ENCODE data around the gene HBD. TPM values are rescaled to one million over a fixed set of nuclear protein-coding genes. Genes with fewer than 3 reads are reported as not detected.

The HBD gene
- polyA plus RNA-seq, 1 of the 3 experiments (the other 2 are of a cell fraction) = not detected

- TF ChIP-seq PBX3 (IDR thresholded peaks at IDR 0.05) (no peak), FOXM1 (IDR thresholded peaks at IDR 0.05; ENCODE audit: low read depth) (no peak), RXRA (IDR thresholded peaks at IDR 0.05; ENCODE audit: borderline replicate concordance, low read depth) (no peak), TEAD4 (IDR thresholded peaks at IDR 0.05; ENCODE audit: borderline replicate concordance, insufficient read depth) (no peak), TAF1 (IDR thresholded peaks at IDR 0.05; ENCODE audit: borderline replicate concordance, low read depth, low read length) (no peak), GATA2 (CRISPR knock-in tag; IDR thresholded peaks at IDR 0.05) (no peak)
- TF ChIP-seq, protein P1, sequence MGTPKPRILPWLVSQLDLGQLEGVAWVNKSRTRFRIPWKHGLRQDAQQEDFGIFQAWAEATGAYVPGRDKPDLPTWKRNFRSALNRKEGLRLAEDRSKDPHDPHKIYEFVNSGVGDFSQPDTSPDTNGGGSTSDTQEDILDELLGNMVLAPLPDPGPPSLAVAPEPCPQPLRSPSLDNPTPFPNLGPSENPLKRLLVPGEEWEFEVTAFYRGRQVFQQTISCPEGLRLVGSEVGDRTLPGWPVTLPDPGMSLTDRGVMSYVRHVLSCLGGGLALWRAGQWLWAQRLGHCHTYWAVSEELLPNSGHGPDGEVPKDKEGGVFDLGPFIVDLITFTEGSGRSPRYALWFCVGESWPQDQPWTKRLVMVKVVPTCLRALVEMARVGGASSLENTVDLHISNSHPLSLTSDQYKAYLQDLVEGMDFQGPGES (IDR thresholded peaks at IDR 0.05; ENCODE audit: low read depth, low read length) = no peak
- no peaks in the 10 kb centered on the region for H3F3A ChIP-seq (replicated peaks; ENCODE audit: insufficient read depth)
- H3K9me2 ChIP-seq = no peaks in the 10 kb centered on the region
- no peaks in the 10 kb centered on the region for H3K79me2 ChIP-seq (ENCODE audit: insufficient read depth)
- H3K9ac ChIP-seq = no peak overlapping the region
- H3K4me1 ChIP-seq (ENCODE audit: control insufficient read depth in 1 of 2, insufficient read depth in 2 of 2, low read depth in 1 of 2, low read length in 1 of 2) = no peaks in the 10 kb centered on the region
- no peak overlapping the region for H2AFZ ChIP-seq (ENCODE audit: low read depth)
- no peak overlapping the region for H3K4me3 ChIP-seq (ENCODE audit: low read depth in 2 of 2, low read length in 1 of 2)
- H4K20me1 ChIP-seq (ENCODE audit: insufficient read depth) = no peaks in the 10 kb centered on the region
- H3K36me3 ChIP-seq (replicated peaks in 1 of 2; ENCODE audit: control insufficient read depth in 1 of 2, insufficient read depth in 2 of 2, low read length in 1 of 2) = no peaks in the 10 kb centered on the region
- DNase-seq = no peak
- H3K9me3 ChIP-seq = no peaks in the 10 kb centered on the region
- no peak overlapping the region for H3K4me2 ChIP-seq
- no peak overlapping the region for H3K27ac ChIP-seq (ENCODE audit: low read depth in 2 of 2, low read length in 1 of 2)
- CTCF ChIA-PET = no interaction called here
- no peaks in the 10 kb centered on the region for H3K27me3 ChIP-seq (ENCODE audit: insufficient read depth)
- POLR2A ChIA-PET = no interaction called here
Measured at GRCh38 chr11:5281596-5281995, 47.3 kb upstream of the HBD start.

DNA sequence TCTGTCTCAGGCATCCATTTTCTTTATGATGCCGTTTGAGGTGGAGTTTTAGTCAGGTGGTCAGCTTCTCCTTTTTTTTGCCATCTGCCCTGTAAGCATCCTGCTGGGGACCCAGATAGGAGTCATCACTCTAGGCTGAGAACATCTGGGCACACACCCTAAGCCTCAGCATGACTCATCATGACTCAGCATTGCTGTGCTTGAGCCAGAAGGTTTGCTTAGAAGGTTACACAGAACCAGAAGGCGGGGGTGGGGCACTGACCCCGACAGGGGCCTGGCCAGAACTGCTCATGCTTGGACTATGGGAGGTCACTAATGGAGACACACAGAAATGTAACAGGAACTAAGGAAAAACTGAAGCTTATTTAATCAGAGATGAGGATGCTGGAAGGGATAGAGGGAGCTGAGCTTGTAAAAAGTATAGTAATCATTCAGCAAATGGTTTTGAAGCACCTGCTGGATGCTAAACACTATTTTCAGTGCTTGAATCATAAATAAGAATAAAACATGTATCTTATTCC is 46.4 kb upstream of the HBD start:
- WGBS (ENCODE audit: low lambda C conversion rate) = 0% methylated on average over 3 of the region's 3 CpGs
- CTCF ChIA-PET = no interaction called here
- TF ChIP-seq MEF2A (IDR thresholded peaks at IDR 0.05; ENCODE audit: borderline replicate concordance, low read depth) (no peak), FOXJ3 (CRISPR knock-in tag; IDR thresholded peaks at IDR 0.05) (no peak), TCF12 (IDR thresholded peaks at IDR 0.05) (peak; percentile 77), RXRA (IDR thresholded peaks at IDR 0.05; ENCODE audit: borderline replicate concordance, low read depth) (no peak), REST (IDR thresholded peaks at IDR 0.05; ENCODE audit: low read depth, low read length) (no peak), FOXM1 (IDR thresholded peaks at IDR 0.05; ENCODE audit: low read depth) (no peak), FOSL2 (IDR thresholded peaks at IDR 0.05; ENCODE audit: borderline replicate concordance, low read depth) (peak; percentile 86; the same call in 1 of the 2 replicates), JUND (IDR thresholded peaks at IDR 0.05) (peak; percentile 85), YY1 (IDR thresholded peaks at IDR 0.05; ENCODE audit: low read depth) (no peak), EZH2phosphoT487 (IDR thresholded peaks at IDR 0.05; ENCODE audit: borderline replicate concordance, low read depth) (no peak), POLR2AphosphoS5 (IDR thresholded peaks at IDR 0.05; ENCODE audit: low read depth, low read length) (no peak), RAD21 (IDR thresholded peaks at IDR 0.05; ENCODE audit: low read length) (no peak), MXI1 (IDR thresholded peaks at IDR 0.05; ENCODE audit: low read depth, low read length) (no peak), GATA2 (CRISPR knock-in tag; IDR thresholded peaks at IDR 0.05) (no peak), NFIC (IDR thresholded peaks at IDR 0.05; ENCODE audit: borderline replicate concordance) (peak; percentile 66), SMC3 (IDR thresholded peaks at IDR 0.05; ENCODE audit: low read depth, low read length) (no peak), ELF1 (IDR thresholded peaks at IDR 0.05) (no peak)
- TF ChIP-seq, protein P2, sequence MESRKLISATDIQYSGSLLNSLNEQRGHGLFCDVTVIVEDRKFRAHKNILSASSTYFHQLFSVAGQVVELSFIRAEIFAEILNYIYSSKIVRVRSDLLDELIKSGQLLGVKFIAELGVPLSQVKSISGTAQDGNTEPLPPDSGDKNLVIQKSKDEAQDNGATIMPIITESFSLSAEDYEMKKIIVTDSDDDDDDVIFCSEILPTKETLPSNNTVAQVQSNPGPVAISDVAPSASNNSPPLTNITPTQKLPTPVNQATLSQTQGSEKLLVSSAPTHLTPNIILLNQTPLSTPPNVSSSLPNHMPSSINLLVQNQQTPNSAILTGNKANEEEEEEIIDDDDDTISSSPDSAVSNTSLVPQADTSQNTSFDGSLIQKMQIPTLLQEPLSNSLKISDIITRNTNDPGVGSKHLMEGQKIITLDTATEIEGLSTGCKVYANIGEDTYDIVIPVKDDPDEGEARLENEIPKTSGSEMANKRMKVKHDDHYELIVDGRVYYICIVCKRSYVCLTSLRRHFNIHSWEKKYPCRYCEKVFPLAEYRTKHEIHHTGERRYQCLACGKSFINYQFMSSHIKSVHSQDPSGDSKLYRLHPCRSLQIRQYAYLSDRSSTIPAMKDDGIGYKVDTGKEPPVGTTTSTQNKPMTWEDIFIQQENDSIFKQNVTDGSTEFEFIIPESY (IDR thresholded peaks at IDR 0.05; ENCODE audit: borderline replicate concordance, low read depth) = no peak

More for the DNA sequence above, 46.4 kb upstream of the HBD start:
- H3K9ac ChIP-seq = no peak overlapping the region
- no peaks in the 10 kb centered on the region for H3K36me3 ChIP-seq (replicated peaks in 1 of 2; ENCODE audit: control insufficient read depth in 1 of 2, insufficient read depth in 2 of 2, low read length in 1 of 2)
- H3K9me3 ChIP-seq = no peaks in the 10 kb centered on the region
- no peaks in the 10 kb centered on the region for H3F3A ChIP-seq (replicated peaks; ENCODE audit: insufficient read depth)
- no peaks in the 10 kb centered on the region for H3K27me3 ChIP-seq (ENCODE audit: insufficient read depth)
- H3K79me2 ChIP-seq (ENCODE audit: insufficient read depth) = no peaks in the 10 kb centered on the region
- H3K4me1 ChIP-seq (ENCODE audit: control insufficient read depth in 1 of 2, insufficient read depth in 2 of 2, low read depth in 1 of 2, low read length in 1 of 2) = no peaks in the 10 kb centered on the region
- no peaks in the 10 kb centered on the region for H3K9me2 ChIP-seq
- no peak overlapping the region for H2AFZ ChIP-seq (ENCODE audit: low read depth)
- no peak overlapping the region for H3K4me2 ChIP-seq
- no peak overlapping the region for H3K27ac ChIP-seq (ENCODE audit: low read depth in 2 of 2, low read length in 1 of 2)
- no peak for DNase-seq
- POLR2A ChIA-PET = no interaction called here
- H4K20me1 ChIP-seq (ENCODE audit: insufficient read depth) = no peaks in the 10 kb centered on the region
- H3K4me3 ChIP-seq (ENCODE audit: low read depth in 2 of 2, low read length in 1 of 2) = no peak overlapping the region

Measured in SK-N-SH (cell line).